SK-N-MC (cell line): ENCODE measurements around the gene STMN1.

ENCODE experiments used
- EZH2 ChIP-seq: fragments of 200-600 bp; sonication (generic); IDR thresholded peaks from one replicate; pipeline ENCODE4 v1.6.1; 2017; ENCODE audit warnings: antibody characterized with exemption
- POLR2AphosphoS5 ChIP-seq: IDR thresholded peaks from 2 replicates; pipeline ENCODE4 v1.6.1; 2012; ENCODE audit warnings: mild to moderate bottlenecking, low read depth, low read length, borderline replicate concordance

- TF ChIP-seq EZH2 (no peak), POLR2AphosphoS5 (no peak)
Observed at GRCh38 chr1:25878690-25879089, 27.5 kb downstream of the STMN1 start.
